Esophagus muscularis mucosa (tissue), 4 donors: ENCODE results near the gene SETD5. TPM values are rescaled to one million over a fixed set of nuclear protein-coding genes. Genes with fewer than 3 reads are reported as not detected.
A peak's percentile ranks its signal among the peaks of the same experiment; 100 is the strongest.

Experiments
- DNase-seq: peaks from one replicate; pipeline ENCODE4 v3.0.0-alpha.2; 2017; ENCODE audit errors: extremely low spot score
- H3K27ac ChIP-seq, 4 donors: fragments of 200-600 bp; sonication (generic); replicated peaks in 1 of 4; 1 replicate in 3 of 4; 2 replicates in 1 of 4; pipeline ENCODE4 v1.5.1; 2016 to 2019; ENCODE audit warnings: mild to moderate bottlenecking in 1 of 4
- H3K27me3 ChIP-seq, 4 donors: fragments of 200-600 bp; sonication (generic); one replicate each; pipeline versions ENCODE4 v1.5.1 to v1.6.0; 2016 to 2019
- H3K36me3 ChIP-seq, 4 donors: fragments of 200-600 bp; sonication (generic); one replicate each; pipeline ENCODE4 v1.5.1; 2016 to 2019
- H3K4me1 ChIP-seq, 4 donors: fragments of 200-600 bp; sonication (generic); one replicate each; pipeline ENCODE4 v1.5.1; 2016 to 2019
- H3K4me3 ChIP-seq, 4 donors: fragments of 200-600 bp; sonication (generic); 1 replicate in 2 of 4; 2 replicates in 2 of 4; pipeline ENCODE4 v1.5.1; 2016 to 2019; ENCODE audit warnings: mild to moderate bottlenecking in 4 of 4, moderate library complexity in 1 of 4
- H3K9me3 ChIP-seq, 4 donors: fragments of 200-600 bp; sonication (generic); 1 replicate in 3 of 4; 2 replicates in 1 of 4; pipeline ENCODE4 v1.5.1; 2016 to 2019
- EP300 ChIP-seq: sonication (generic); formaldehyde crosslinking; IDR thresholded peaks from one replicate; pipeline ENCODE4 v1.6.1; 2017; ENCODE audit warnings: antibody characterized with exemption
- POLR2A ChIP-seq: fragments of 450-650 bp; IDR thresholded peaks from one replicate; pipeline ENCODE4 v1.6.1; 2017; ENCODE audit warnings: antibody characterized with exemption, moderate library complexity, mild to moderate bottlenecking, low read depth
- POLR2AphosphoS5 ChIP-seq, 2 donors: sonication (generic); formaldehyde crosslinking; IDR thresholded peaks; one replicate each; pipeline ENCODE4 v1.6.1; 2017; ENCODE audit warnings: antibody characterized with exemption in 2 of 2
- WGBS: methylation state at CpG from one replicate; pipeline ENCODE4 v1.1.5; 2018; 5-methylcytosine and 5-hydroxymethylcytosine counted together
- intact Hi-C: fragments of 100-400 bp; cut with DNase I; formaldehyde crosslinking; loops from one replicate; pipeline ENCODE4 v1.15.1; 2023
- total RNA-seq, 4 donors: library from RNA; depleted of rRNA; stranded (reverse); fragments of >200 nt; gene quantifications; one replicate each; pipeline versions ENCODE4 v1.1.0 to v1.2.1, GENCODE V29; 2016
- TF ChIP-seq, protein P1 (sequence below), 3 experiments: fragments of 200-600 bp in 2 of 3; fragments of 450-650 bp in 1 of 3; sonication (generic) in 2 of 3; IDR thresholded peaks; one replicate each; pipeline ENCODE4 v1.5.1; 2017 to 2019; ENCODE audit warnings: antibody characterized with exemption in 3 of 3, mild to moderate bottlenecking in 2 of 3, moderate library complexity in 1 of 3

SETD5 gene
- total RNA-seq, 4 donors from 2014 or later, result 54.8 to 84.3 (median 78.1) TPM

DNA sequence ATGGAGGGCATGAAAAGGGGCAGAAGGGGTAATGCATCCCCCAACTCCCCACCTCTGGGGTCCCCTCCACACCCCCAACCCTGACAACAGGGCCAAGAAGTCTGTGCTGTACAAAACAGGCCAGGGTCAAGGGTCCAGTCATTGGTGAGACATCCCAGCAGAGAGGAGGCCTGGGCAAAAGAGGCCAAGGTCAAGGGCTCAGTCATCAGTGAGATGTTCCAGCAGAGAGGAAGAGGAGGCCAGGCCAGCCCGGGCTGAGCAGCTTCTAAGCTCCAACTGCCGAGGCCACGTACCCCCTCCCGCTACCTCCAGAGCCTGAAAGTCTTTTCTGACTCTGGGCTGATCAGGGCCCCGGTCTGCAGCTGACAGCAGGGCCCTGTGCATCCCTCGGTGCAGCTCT, 103.8 kb downstream of the SETD5 start:
- 90% methylated on average over 2 of the region's 6 CpGs for WGBS
- H3K4me3 ChIP-seq, result no peak overlapping the region
- peaks cover 13 to 15% (median 14%) of the 10 kb centered on the region in 4 donors for H3K4me1 ChIP-seq
- no peak for DNase-seq
- TF ChIP-seq EP300, result no peak
- TF ChIP-seq, protein P1, sequence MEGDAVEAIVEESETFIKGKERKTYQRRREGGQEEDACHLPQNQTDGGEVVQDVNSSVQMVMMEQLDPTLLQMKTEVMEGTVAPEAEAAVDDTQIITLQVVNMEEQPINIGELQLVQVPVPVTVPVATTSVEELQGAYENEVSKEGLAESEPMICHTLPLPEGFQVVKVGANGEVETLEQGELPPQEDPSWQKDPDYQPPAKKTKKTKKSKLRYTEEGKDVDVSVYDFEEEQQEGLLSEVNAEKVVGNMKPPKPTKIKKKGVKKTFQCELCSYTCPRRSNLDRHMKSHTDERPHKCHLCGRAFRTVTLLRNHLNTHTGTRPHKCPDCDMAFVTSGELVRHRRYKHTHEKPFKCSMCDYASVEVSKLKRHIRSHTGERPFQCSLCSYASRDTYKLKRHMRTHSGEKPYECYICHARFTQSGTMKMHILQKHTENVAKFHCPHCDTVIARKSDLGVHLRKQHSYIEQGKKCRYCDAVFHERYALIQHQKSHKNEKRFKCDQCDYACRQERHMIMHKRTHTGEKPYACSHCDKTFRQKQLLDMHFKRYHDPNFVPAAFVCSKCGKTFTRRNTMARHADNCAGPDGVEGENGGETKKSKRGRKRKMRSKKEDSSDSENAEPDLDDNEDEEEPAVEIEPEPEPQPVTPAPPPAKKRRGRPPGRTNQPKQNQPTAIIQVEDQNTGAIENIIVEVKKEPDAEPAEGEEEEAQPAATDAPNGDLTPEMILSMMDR (IDR thresholded peaks at IDR 0.05), result no peak
- TF ChIP-seq POLR2A, result no peak
- no peak for TF ChIP-seq POLR2AphosphoS5 (IDR thresholded peaks at IDR 0.05)
- peaks cover 0 to 40% (median 13%) of the 10 kb centered on the region in 4 donors for H3K27me3 ChIP-seq
- no peak overlapping the region for H3K27ac ChIP-seq
- H3K9me3 ChIP-seq, result no peaks in the 10 kb centered on the region
- intact Hi-C loops, result loop anchor here (10.0 kb wide), 1 partner anchor 144 kb away; the partner anchor contains the start of gene MTMR14
- no peaks in the 10 kb centered on the region for H3K36me3 ChIP-seq

DNA sequence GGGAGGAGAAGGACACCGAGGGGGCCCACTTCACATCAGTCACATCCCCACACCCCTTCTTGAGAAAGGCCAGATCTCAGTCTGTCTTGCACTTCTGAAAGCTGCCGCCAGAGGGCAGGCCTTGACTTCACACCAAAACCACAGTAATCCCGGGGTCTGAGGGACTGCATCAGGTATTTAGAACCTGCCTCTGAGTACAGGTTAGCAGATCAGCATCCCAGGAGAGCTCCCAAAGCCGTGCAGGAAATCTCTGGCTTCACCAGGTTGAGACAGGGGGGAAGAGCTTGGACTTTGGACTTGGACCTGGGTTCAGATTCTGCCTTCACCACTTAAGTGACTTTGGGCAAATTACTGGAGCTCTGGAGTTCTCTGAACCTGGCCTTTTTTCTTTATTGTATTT, 105.9 kb downstream of the SETD5 start:
- TF ChIP-seq POLR2AphosphoS5 (IDR thresholded peaks at IDR 0.05), result no peak
- no peak for TF ChIP-seq EP300
- TF ChIP-seq, protein P1 (IDR thresholded peaks at IDR 0.05), result peak; percentile 58 to 92 (median 70)
- Histone ChIP-seq H3K27ac (no peak overlapping the region), H3K9me3 (no peaks in the 10 kb centered on the region), H3K4me1 (peaks cover 13 to 15% (median 14%) of the 10 kb centered on the region in 4 donors), H3K27me3 (peaks cover 0 to 49% (median 13%) of the 10 kb centered on the region in 4 donors), H3K4me3 (no peak overlapping the region), H3K36me3 (no peaks in the 10 kb centered on the region)
- 5% methylated on average over 4 of the region's 4 CpGs for WGBS
- DNase-seq, result no peak
- intact Hi-C loops, result loop anchor here (10.0 kb wide), 1 partner anchor 142 kb away; the partner anchor contains the start of gene MTMR14

DNA sequence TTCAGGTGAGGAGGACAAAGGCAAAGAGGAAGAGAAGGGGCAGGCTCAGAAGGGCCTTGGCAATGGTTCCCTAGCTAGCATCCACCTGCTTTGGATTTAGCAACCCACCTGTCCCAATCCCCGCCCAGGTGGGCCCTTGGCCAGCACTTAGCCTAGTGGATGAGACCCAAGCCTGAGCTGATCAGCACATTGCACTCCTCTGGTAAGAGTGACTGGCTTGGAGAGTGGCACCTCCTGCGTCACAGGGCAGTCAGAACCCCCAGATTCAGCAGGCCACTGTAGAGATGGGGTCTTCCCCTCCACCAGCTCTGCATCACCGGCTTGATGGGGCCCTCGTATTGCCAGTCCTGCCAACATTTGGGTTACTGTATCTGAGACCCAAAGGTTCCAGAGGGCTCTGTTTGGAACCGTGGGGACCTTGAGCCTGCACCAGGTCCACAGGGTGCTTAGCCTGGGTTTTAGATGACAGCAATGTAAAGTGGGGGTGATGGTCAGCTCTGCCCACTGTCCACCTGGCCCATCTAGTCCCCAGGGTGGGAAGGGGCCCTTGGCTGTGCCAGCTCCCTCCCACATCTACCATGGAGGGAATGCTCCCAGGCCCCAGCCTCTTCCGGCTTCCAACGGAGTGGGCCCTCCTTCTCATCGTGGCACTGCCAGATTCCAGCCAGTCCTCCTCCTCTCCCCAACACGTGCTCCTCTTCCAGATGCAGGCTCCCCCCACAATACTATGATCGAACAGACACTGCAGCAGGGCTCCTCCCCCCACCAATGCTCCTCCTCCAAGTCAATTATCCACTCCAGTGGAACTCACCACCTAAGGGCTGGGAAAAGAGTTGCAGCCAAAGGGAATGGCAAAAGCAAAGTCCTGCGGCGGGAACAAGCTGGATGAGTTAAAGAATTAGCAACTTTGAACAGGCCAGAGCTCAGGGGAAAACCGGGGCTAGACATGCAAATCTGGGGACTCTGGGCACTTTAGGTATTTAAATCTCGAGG, 110.5 kb downstream of the SETD5 start:
- no peaks in the 10 kb centered on the region for H3K4me1 ChIP-seq
- TF ChIP-seq, protein P1 (IDR thresholded peaks at IDR 0.05), result no peak
- TF ChIP-seq POLR2AphosphoS5 (IDR thresholded peaks at IDR 0.05) (no peak), EP300 (no peak), POLR2A (no peak)
- intact Hi-C loops, result loop anchor here (10.0 kb wide), 1 partner anchor 137 kb away; the partner anchor contains the start of gene MTMR14
- no peaks in the 10 kb centered on the region for H3K9me3 ChIP-seq
- WGBS, result 57% methylated on average over 9 of the region's 14 CpGs
- no peak overlapping the region for H3K4me3 ChIP-seq
- no peak for DNase-seq
- H3K27me3 ChIP-seq, result peaks cover 0 to 37% (median 0%) of the 10 kb centered on the region in 4 donors
- H3K27ac ChIP-seq, result no peak overlapping the region
- H3K36me3 ChIP-seq, result no peaks in the 10 kb centered on the region

DNA sequence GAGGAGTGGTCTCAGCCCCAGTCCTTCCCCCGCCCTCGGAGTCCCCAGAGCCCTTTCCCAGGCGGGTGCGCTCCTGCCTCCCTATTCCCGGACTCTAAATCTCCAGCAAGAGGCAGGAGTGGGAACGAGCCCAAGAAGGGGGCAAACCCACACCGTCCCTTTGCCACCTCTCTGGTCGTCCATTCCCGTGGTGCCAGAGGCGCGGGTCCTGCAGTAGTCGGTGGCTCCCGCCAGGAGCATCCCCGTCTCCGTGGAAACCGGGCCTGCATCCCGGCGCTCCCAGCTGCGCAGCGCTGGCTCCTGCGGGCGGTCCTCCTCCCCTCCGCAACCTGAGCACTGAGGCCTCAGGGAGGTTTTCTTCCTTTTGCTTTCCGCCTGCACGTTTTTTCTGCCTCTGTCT, 111.4 kb downstream of the SETD5 start:
- DNase-seq, result no peak
- Histone ChIP-seq H3K27me3 (peaks cover 0 to 37% (median 0%) of the 10 kb centered on the region in 4 donors), H3K9me3 (no peaks in the 10 kb centered on the region), H3K4me1 (no peaks in the 10 kb centered on the region), H3K4me3 (no peak overlapping the region), H3K36me3 (no peaks in the 10 kb centered on the region), H3K27ac (no peak overlapping the region)
- TF ChIP-seq, protein P1 (IDR thresholded peaks at IDR 0.05), result no peak
- TF ChIP-seq POLR2A, result no peak
- no peak for TF ChIP-seq EP300
- TF ChIP-seq POLR2AphosphoS5 (IDR thresholded peaks at IDR 0.05), result no peak
- intact Hi-C loops, result loop anchor here (10.0 kb wide), 1 partner anchor 136 kb away; the partner anchor contains the start of gene MTMR14
- WGBS, result 15% methylated on average over 24 of the region's 25 CpGs
